ENCODE measurements around the gene RRAS2.
"Not testable (repeated sequence)": the region's sequence is repeated elsewhere in the genome, so short reads cannot be mapped to it uniquely, and the experiment has no call there.

RRAS2 gene

GRCh38 chr11:14371249-14371648 is 12.3 kb upstream of the RRAS2 start:
- DNase-seq (ENCODE audit: low read depth), result no peak

GRCh38 chr11:14370496-14370895 is 11.5 kb upstream of the RRAS2 start:
- DNase-seq (ENCODE audit: low read depth), result no peak

GRCh38 chr11:14369598-14369997 is 10.6 kb upstream of the RRAS2 start:
- no peak for DNase-seq (ENCODE audit: low read depth)

GRCh38 chr11:14366936-14367335 is 8.0 kb upstream of the RRAS2 start:
- DNase-seq (ENCODE audit: low read depth), result no peak

- no peak for DNase-seq (ENCODE audit: low read depth)
Measured at GRCh38 chr11:14364322-14364721, 5.3 kb upstream of the RRAS2 start.

GRCh38 chr11:14362611-14363010 is 3.6 kb upstream of the RRAS2 start:
- DNase-seq (ENCODE audit: low read depth), result no peak

GRCh38 chr11:14361951-14362350 is 3.0 kb upstream of the RRAS2 start:
- no peak for DNase-seq (ENCODE audit: low read depth)

- no peak for DNase-seq (ENCODE audit: low read depth)
Measured at GRCh38 chr11:14360976-14361375, 2.0 kb upstream of the RRAS2 start.

- DNase-seq (ENCODE audit: low read depth), result no peak
Measured at GRCh38 chr11:14359501-14360031, 583 bp upstream of the RRAS2 start.

- DNase-seq (ENCODE audit: low read depth), result peak; percentile 37
Measured at GRCh38 chr11:14357881-14358728, 878 bp downstream of the RRAS2 start.

GRCh38 chr11:14356342-14356741 is 2.6 kb downstream of the RRAS2 start:
- DNase-seq (ENCODE audit: low read depth), result no peak

GRCh38 chr11:14354604-14355003 is 4.4 kb downstream of the RRAS2 start:
- not testable (repeated sequence) for DNase-seq (ENCODE audit: low read depth)

- DNase-seq (ENCODE audit: low read depth), result no peak
Measured at GRCh38 chr11:14350716-14351238, 8.2 kb downstream of the RRAS2 start.

- no peak for DNase-seq (ENCODE audit: low read depth)
Measured at GRCh38 chr11:14350215-14350614, 8.8 kb downstream of the RRAS2 start.

GRCh38 chr11:14347991-14348390 is 11.0 kb downstream of the RRAS2 start:
- DNase-seq (ENCODE audit: low read depth), result no peak

GRCh38 chr11:14347494-14347893 is 11.5 kb downstream of the RRAS2 start:
- no peak for DNase-seq (ENCODE audit: low read depth)

GRCh38 chr11:14346303-14346955 is 12.6 kb downstream of the RRAS2 start:
- DNase-seq (ENCODE audit: low read depth), result no peak

- no peak for DNase-seq (ENCODE audit: low read depth)
Measured at GRCh38 chr11:14345668-14346067, 13.3 kb downstream of the RRAS2 start.

GRCh38 chr11:14345016-14345415 is 14.0 kb downstream of the RRAS2 start:
- DNase-seq (ENCODE audit: low read depth), result not testable (repeated sequence)

- no peak for DNase-seq (ENCODE audit: low read depth)
Measured at GRCh38 chr11:14342906-14343305, 16.1 kb downstream of the RRAS2 start.

GRCh38 chr11:14341968-14342367 is 17.0 kb downstream of the RRAS2 start:
- DNase-seq (ENCODE audit: low read depth), result no peak

GRCh38 chr11:14340721-14341120 is 18.3 kb downstream of the RRAS2 start:
- DNase-seq (ENCODE audit: low read depth), result no peak

- no peak for DNase-seq (ENCODE audit: low read depth)
Measured at GRCh38 chr11:14339356-14339755, 19.6 kb downstream of the RRAS2 start.

Data from CMK (cell line).